PC-9 (cell line): Measurements from ENCODE around the gene CDH18. TPM values are rescaled to one million over a fixed set of nuclear protein-coding genes. Genes with fewer than 3 reads are reported as not detected.

ENCODE experiments used
- BruUV-seq: library from RNA; stranded (reverse); fragments of 400-500 nt; replicated peaks from 2 replicates; lab custom pipeline; 2021; lab: Mats Ljungman, UMichigan
- CTCF ChIA-PET: fragments of 300-600 bp; sonication (Branson Sonifier 250); formaldehyde crosslinking; loops from one replicate; lab custom pipeline; 2022; ENCODE audit warnings: antibody characterized with exemption; lab: Charles Lee
- POLR2A ChIA-PET: fragments of 300-600 bp; sonication (Branson Sonifier 250); formaldehyde crosslinking; loops from one replicate; lab custom pipeline; 2022; ENCODE audit warnings: antibody characterized with exemption; ENCODE audit not compliant: unreplicated experiment; lab: Charles Lee
- DNase-seq, 2 experiments: peaks; one replicate each; pipeline versions ENCODE4 v3.0.0 to v3.0.0-alpha.2; 2015 to 2022; ENCODE audit warnings: mixed read lengths in 1 of 2
- H2AFZ ChIP-seq: fragments of 200-600 bp; sonication (generic); 2 replicates; pipeline ENCODE4 v1.8.1; 2017; ENCODE audit warnings: antibody characterized with exemption
- H3F3A ChIP-seq: fragments of 200-600 bp; sonication (generic); 2 replicates; pipeline ENCODE4 v1.8.1; 2017; ENCODE audit warnings: antibody characterized with exemption, mild to moderate bottlenecking, low read depth; ENCODE audit not compliant: insufficient read depth
- H3K27ac ChIP-seq: fragments of 200-600 bp; sonication (generic); 2 replicates; pipeline ENCODE4 v1.6.1; 2016; ENCODE audit warnings: mixed run types
- H3K27me3 ChIP-seq: fragments of 200-600 bp; sonication (generic); 2 replicates; pipeline ENCODE4 v1.6.1; 2016; ENCODE audit warnings: low read depth, mixed run types; ENCODE audit not compliant: insufficient read depth
- H3K36me3 ChIP-seq: fragments of 200-600 bp; sonication (generic); 2 replicates; pipeline ENCODE4 v1.6.1; 2016; ENCODE audit warnings: low read depth, mixed run types
- H3K4me1 ChIP-seq: fragments of 200-600 bp; sonication (generic); replicated peaks from 2 replicates; pipeline ENCODE4 v1.6.1; 2016; ENCODE audit warnings: mixed run types; ENCODE audit not compliant: insufficient read depth
- H3K4me2 ChIP-seq: fragments of 200-600 bp; sonication (generic); 2 replicates; pipeline ENCODE4 v1.6.1; 2017; ENCODE audit warnings: mixed run types
- H3K4me3 ChIP-seq: fragments of 200-600 bp; sonication (generic); 2 replicates; pipeline ENCODE4 v1.6.1; 2016; ENCODE audit warnings: mixed run types
- H3K79me2 ChIP-seq: fragments of 200-600 bp; sonication (generic); 2 replicates; pipeline ENCODE4 v1.6.1; 2017; ENCODE audit warnings: low read depth, mixed run types
- H3K9me2 ChIP-seq: fragments of 200-600 bp; sonication (generic); 2 replicates; pipeline ENCODE4 v1.8.1; 2017; ENCODE audit warnings: mild to moderate bottlenecking; ENCODE audit not compliant: insufficient read depth
- H3K9me3 ChIP-seq: fragments of 200-600 bp; sonication (generic); 2 replicates; pipeline ENCODE4 v1.8.1; 2016; ENCODE audit warnings: low read depth; ENCODE audit not compliant: insufficient read depth
- H4K20me1 ChIP-seq: fragments of 200-600 bp; sonication (generic); 2 replicates; pipeline ENCODE4 v1.8.1; 2017; ENCODE audit not compliant: insufficient read depth
- CTCF ChIP-seq: fragments of 200-600 bp; sonication (generic); conservative IDR thresholded peaks from 2 replicates; pipeline ENCODE4 v1.6.1; 2017; ENCODE audit warnings: mixed run types, antibody characterized with exemption, mild to moderate bottlenecking, moderate library complexity
- EZH2 ChIP-seq: fragments of 200-600 bp; sonication (generic); IDR thresholded peaks from 2 replicates; pipeline ENCODE4 v1.8.0; 2017; ENCODE audit warnings: antibody characterized with exemption, low read depth
- intact Hi-C: fragments of 100-400 bp; cut with micrococcal nuclease; formaldehyde crosslinking; loops from one replicate; pipeline ENCODE4 v1.10.0; 2022; ENCODE audit not compliant: unreplicated experiment
- total RNA-seq: library from RNA; stranded (reverse); gene quantifications from 2 replicates; pipeline ENCODE4 v1.2.3, GENCODE V29; 2021

Gene CDH18
- total RNA-seq, 1 experiment from 2014 or later = not detected

- H3K4me1 ChIP-seq = no peaks in the 10 kb centered on the region
- TF ChIP-seq EZH2 (no peak), CTCF (no peak)
- no peaks in the 10 kb centered on the region for H4K20me1 ChIP-seq
- H3K4me3 ChIP-seq = no peak overlapping the region
- no peak overlapping the region for H2AFZ ChIP-seq
- no peak overlapping the region for H3K27ac ChIP-seq
- DNase-seq = no peak
- no peaks in the 10 kb centered on the region for H3K36me3 ChIP-seq
- H3K9me2 ChIP-seq = no peaks in the 10 kb centered on the region
- no TSS peak for BruUV-seq
- no peak overlapping the region for H3K4me2 ChIP-seq
- ChIA-PET CTCF (no interaction called here), POLR2A (no interaction called here)
- H3K27me3 ChIP-seq = no peaks in the 10 kb centered on the region
- intact Hi-C loops = no loop called here
- H3F3A ChIP-seq = no peaks in the 10 kb centered on the region
- no peaks in the 10 kb centered on the region for H3K9me3 ChIP-seq
- no peaks in the 10 kb centered on the region for H3K79me2 ChIP-seq
Measured at GRCh38 chr5:19625562-19625961, 362.4 kb downstream of the CDH18 start.

GRCh38 chr5:19619571-19619970 lies 368.4 kb downstream of the CDH18 start:
- H3K79me2 ChIP-seq = no peaks in the 10 kb centered on the region
- CTCF ChIA-PET = no interaction called here
- no TSS peak for BruUV-seq
- no peaks in the 10 kb centered on the region for H4K20me1 ChIP-seq
- POLR2A ChIA-PET = no interaction called here
- no peak for TF ChIP-seq EZH2
- TF ChIP-seq CTCF = no peak
- no peak overlapping the region for H3K4me3 ChIP-seq
- no peaks in the 10 kb centered on the region for H3K27me3 ChIP-seq
- H3K9me2 ChIP-seq = 0 out of 2 replicates have a peak, but pooled peaks cover 3% of the 10 kb centered on the region
- H3K4me1 ChIP-seq = no peaks in the 10 kb centered on the region
- H3K4me2 ChIP-seq = no peak overlapping the region
- H3K9me3 ChIP-seq = no peaks in the 10 kb centered on the region
- H3F3A ChIP-seq = no peaks in the 10 kb centered on the region
- H3K36me3 ChIP-seq = no peaks in the 10 kb centered on the region
- no peak overlapping the region for H3K27ac ChIP-seq
- no peak for DNase-seq
- H2AFZ ChIP-seq = no peak overlapping the region
- intact Hi-C loops = no loop called here

GRCh38 chr5:19616701-19617215 lies 371.2 kb downstream of the CDH18 start:
- no peak for TF ChIP-seq EZH2
- TF ChIP-seq CTCF = no peak

More at GRCh38 chr5:19616701-19617215, 371.2 kb downstream of the CDH18 start:
- Histone ChIP-seq H3K4me2 (no peak overlapping the region), H3K79me2 (no peaks in the 10 kb centered on the region), H3K27ac (no peak overlapping the region), H3K4me3 (no peak overlapping the region), H4K20me1 (no peaks in the 10 kb centered on the region), H3K36me3 (no peaks in the 10 kb centered on the region), H3K4me1 (no peaks in the 10 kb centered on the region), H2AFZ (no peak overlapping the region), H3K9me3 (no peaks in the 10 kb centered on the region), H3K27me3 (no peaks in the 10 kb centered on the region), H3K9me2 (0 out of 2 replicates have a peak, but pooled peaks cover 3% of the 10 kb centered on the region), H3F3A (no peaks in the 10 kb centered on the region)
- CTCF ChIA-PET = no interaction called here
- DNase-seq = no peak
- intact Hi-C loops = no loop called here
- POLR2A ChIA-PET = no interaction called here
- BruUV-seq = no TSS peak
